ENCODE results near the gene TBC1D9. TPM values are rescaled to one million over a fixed set of nuclear protein-coding genes. Genes with fewer than 3 reads are reported as not detected.

Gene TBC1D9
- total and polyA plus RNA-seq, 10 of the 15 experiments (the other 5 are each of a cell fraction or from before 2014, with no cell fraction given) = 0.87 to 14.9 (median 7.1) TPM

- H3K4me3 ChIP-seq = no peak overlapping the region
- in situ Hi-C loops (cut with MboI) = no loop called here
- no TSS peak for BruUV-seq (replicated peaks)
- no peaks in the 10 kb centered on the region for H3K79me2 ChIP-seq (ENCODE audit: control insufficient read depth, insufficient read depth, low read length)
- CTCF ChIA-PET = interaction anchor here (0.8 to 1.3 kb wide), 2 partner anchors 223 to 268 kb away, joined by 3 to 7 read pairs; no protein-coding TSS in a partner anchor
- ATAC-seq = no peak
- no peaks in the 10 kb centered on the region for H3K27me3 ChIP-seq (replicated peaks in 1 of 2; ENCODE audit: control insufficient read depth in 2 of 2, insufficient read depth in 2 of 2, low read length in 1 of 2)
- 42% methylated on average over 2 of the region's 2 CpGs for WGBS (ENCODE audit: insufficient coverage, insufficient replicate concordance, low lambda C conversion rate, missing lambda C conversion rate)
- H3K4me1 ChIP-seq (ENCODE audit: control insufficient read depth, insufficient read depth, low read length) = no peaks in the 10 kb centered on the region
- no peaks in the 10 kb centered on the region for H3K9me3 ChIP-seq (replicated peaks; ENCODE audit: control insufficient read depth, insufficient read depth, low read length)
- no peak for FAIRE-seq
- no peak overlapping the region for H2AFZ ChIP-seq (ENCODE audit: control insufficient read depth, low read depth, low read length)
- H3K27ac ChIP-seq (ENCODE audit: control insufficient read depth, insufficient read depth) = no peak overlapping the region
- POLR2A ChIA-PET = no interaction called here
- RAD21 ChIA-PET (ENCODE audit: unreplicated experiment) = no interaction called here
- no peaks in the 10 kb centered on the region; a peak in 1 of 4 replicates for H3K36me3 ChIP-seq (ENCODE audit: control insufficient read depth in 2 of 2, insufficient read depth in 2 of 2, low read length in 1 of 2)
- SMC1A ChIA-PET (ENCODE audit: uncharacterized antibody, unreplicated experiment) = interaction anchor here (1.1 to 1.8 kb wide), 2 partner anchors 18 to 186 kb away, joined by 3 to 5 read pairs; no protein-coding TSS in a partner anchor
- intact Hi-C loops (cut with micrococcal nuclease; ENCODE audit: unreplicated experiment) = loop anchor here (5.0 kb wide), 1 partner anchor 224 kb away; no protein-coding TSS in a partner anchor
- H3K4me2 ChIP-seq (ENCODE audit: control insufficient read depth, insufficient read depth) = no peak overlapping the region
- H3K9ac ChIP-seq (ENCODE audit: control insufficient read depth, insufficient read depth, low read length) = no peak overlapping the region
- H4K20me1 ChIP-seq (ENCODE audit: control insufficient read depth, insufficient read depth) = no peaks in the 10 kb centered on the region
- no peak for TF ChIP-seq MEF2A (IDR thresholded peaks at IDR 0.05; ENCODE audit: insufficient read depth, low read depth, low read length)
- DNase-seq (ENCODE audit: low read depth, low spot score) = no peak
Measured at GRCh38 chr4:140628016-140628415, 128.2 kb downstream of the TBC1D9 start.

DNA sequence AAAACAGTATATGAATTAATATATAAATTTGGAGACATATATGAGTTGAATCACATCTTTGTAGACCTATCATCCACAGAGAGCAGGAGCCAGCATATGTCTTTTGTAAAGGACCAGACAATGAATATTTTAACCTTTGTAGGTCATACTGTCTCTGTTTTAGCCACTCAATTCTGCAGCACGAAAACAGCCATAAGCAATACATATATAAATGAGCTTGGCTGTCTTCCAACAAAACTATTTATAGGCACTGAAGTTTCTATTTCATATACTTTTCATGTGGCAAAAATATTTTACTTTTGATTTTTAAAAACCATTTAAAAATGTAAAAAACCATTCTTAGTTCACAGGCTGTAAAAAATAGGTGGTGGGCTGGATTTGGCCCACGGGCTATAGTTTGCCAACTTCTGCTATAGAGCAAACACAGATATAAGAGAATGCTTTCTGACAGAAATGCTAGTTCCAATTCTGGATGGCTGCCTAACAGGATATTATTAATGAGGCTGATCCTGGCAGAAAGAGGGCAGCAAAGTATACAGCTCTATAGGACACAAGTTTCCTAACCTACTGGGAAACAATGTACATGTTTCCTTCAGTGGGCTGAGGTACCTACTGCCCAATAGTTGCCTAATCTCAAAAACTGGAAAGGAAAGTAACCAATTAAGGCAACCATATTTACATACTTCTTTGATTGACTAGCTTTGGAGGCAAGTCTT, 129.4 kb downstream of the TBC1D9 start:
- no peak overlapping the region for H3K4me3 ChIP-seq
- H3K27me3 ChIP-seq (replicated peaks in 1 of 2; ENCODE audit: control insufficient read depth in 2 of 2, insufficient read depth in 2 of 2, low read length in 1 of 2) = no peaks in the 10 kb centered on the region
- ChIA-PET CTCF (interaction anchor here (1.0 to 1.1 kb wide), 3 partner anchors 225 to 266 kb away, joined by 3 read pairs; no protein-coding TSS in a partner anchor), RAD21 (ENCODE audit: unreplicated experiment) (no interaction called here), POLR2A (no interaction called here), SMC1A (ENCODE audit: uncharacterized antibody, unreplicated experiment) (interaction anchor here (1.2 kb wide), 1 partner anchor 224 kb away, joined by 4 read pairs; no protein-coding TSS in a partner anchor)
- no peaks in the 10 kb centered on the region for H4K20me1 ChIP-seq (ENCODE audit: control insufficient read depth, insufficient read depth)
- no peak overlapping the region for H3K4me2 ChIP-seq (ENCODE audit: control insufficient read depth, insufficient read depth)
- H3K36me3 ChIP-seq (ENCODE audit: control insufficient read depth in 2 of 2, insufficient read depth in 2 of 2, low read length in 1 of 2) = no peaks in the 10 kb centered on the region; a peak in 1 of 4 replicates
- no peak overlapping the region for H2AFZ ChIP-seq (ENCODE audit: control insufficient read depth, low read depth, low read length)
- H3K79me2 ChIP-seq (ENCODE audit: control insufficient read depth, insufficient read depth, low read length) = no peaks in the 10 kb centered on the region
- no peaks in the 10 kb centered on the region for H3K4me1 ChIP-seq (ENCODE audit: control insufficient read depth, insufficient read depth, low read length)
- H3K9me3 ChIP-seq (replicated peaks; ENCODE audit: control insufficient read depth, insufficient read depth, low read length) = no peaks in the 10 kb centered on the region
- intact Hi-C loops (cut with micrococcal nuclease; ENCODE audit: unreplicated experiment) = loop anchor here (5.0 kb wide), 1 partner anchor 225 kb away; no protein-coding TSS in a partner anchor
- no peak overlapping the region for H3K9ac ChIP-seq (ENCODE audit: control insufficient read depth, insufficient read depth, low read length)
- 0% methylated on average over 2 of the region's 2 CpGs for WGBS (ENCODE audit: insufficient coverage, insufficient replicate concordance, low lambda C conversion rate, missing lambda C conversion rate)
- FAIRE-seq (no peak), ATAC-seq (no peak; the same call in 2 of the 3 replicates), DNase-seq (ENCODE audit: low read depth, low spot score) (no peak)
- BruUV-seq (replicated peaks) = no TSS peak
- in situ Hi-C loops (cut with MboI) = no loop called here
- no peak overlapping the region for H3K27ac ChIP-seq (ENCODE audit: control insufficient read depth, insufficient read depth)
- TF ChIP-seq CREM (IDR thresholded peaks at IDR 0.05; ENCODE audit: low read depth) = no peak
- TF ChIP-seq HDAC6 (IDR thresholded peaks at IDR 0.05; ENCODE audit: unreplicated experiment) = no peak
- TF ChIP-seq NR2C2 (IDR thresholded peaks at IDR 0.05; ENCODE audit: borderline replicate concordance, control insufficient read depth, insufficient read length, low read depth) = no peak
- TF ChIP-seq, protein P1, sequence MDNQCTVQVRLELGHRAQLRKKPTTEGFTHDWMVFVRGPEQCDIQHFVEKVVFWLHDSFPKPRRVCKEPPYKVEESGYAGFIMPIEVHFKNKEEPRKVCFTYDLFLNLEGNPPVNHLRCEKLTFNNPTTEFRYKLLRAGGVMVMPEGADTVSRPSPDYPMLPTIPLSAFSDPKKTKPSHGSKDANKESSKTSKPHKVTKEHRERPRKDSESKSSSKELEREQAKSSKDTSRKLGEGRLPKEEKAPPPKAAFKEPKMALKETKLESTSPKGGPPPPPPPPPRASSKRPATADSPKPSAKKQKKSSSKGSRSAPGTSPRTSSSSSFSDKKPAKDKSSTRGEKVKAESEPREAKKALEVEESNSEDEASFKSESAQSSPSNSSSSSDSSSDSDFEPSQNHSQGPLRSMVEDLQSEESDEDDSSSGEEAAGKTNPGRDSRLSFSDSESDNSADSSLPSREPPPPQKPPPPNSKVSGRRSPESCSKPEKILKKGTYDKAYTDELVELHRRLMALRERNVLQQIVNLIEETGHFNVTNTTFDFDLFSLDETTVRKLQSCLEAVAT (IDR thresholded peaks at IDR 0.05) = no peak
- TF ChIP-seq EP300 (IDR thresholded peaks at IDR 0.05; ENCODE audit: borderline replicate concordance in 1 of 2, control insufficient read depth in 1 of 2, low read depth in 2 of 2, low read length in 2 of 2) = no peak
- no peak for TF ChIP-seq RCOR1 (conservative IDR thresholded peaks at IDR 0.05; ENCODE audit: low read depth, low read length)
- TF ChIP-seq TAF1 (IDR thresholded peaks at IDR 0.05; ENCODE audit: borderline replicate concordance, low read depth, low read length) = no peak
- peak; percentile 30; the same call in 1 of the 2 replicates for TF ChIP-seq RAD21 (IDR thresholded peaks at IDR 0.05; ENCODE audit: insufficient read depth, low read depth, low read length)
- TF ChIP-seq, protein P2, sequence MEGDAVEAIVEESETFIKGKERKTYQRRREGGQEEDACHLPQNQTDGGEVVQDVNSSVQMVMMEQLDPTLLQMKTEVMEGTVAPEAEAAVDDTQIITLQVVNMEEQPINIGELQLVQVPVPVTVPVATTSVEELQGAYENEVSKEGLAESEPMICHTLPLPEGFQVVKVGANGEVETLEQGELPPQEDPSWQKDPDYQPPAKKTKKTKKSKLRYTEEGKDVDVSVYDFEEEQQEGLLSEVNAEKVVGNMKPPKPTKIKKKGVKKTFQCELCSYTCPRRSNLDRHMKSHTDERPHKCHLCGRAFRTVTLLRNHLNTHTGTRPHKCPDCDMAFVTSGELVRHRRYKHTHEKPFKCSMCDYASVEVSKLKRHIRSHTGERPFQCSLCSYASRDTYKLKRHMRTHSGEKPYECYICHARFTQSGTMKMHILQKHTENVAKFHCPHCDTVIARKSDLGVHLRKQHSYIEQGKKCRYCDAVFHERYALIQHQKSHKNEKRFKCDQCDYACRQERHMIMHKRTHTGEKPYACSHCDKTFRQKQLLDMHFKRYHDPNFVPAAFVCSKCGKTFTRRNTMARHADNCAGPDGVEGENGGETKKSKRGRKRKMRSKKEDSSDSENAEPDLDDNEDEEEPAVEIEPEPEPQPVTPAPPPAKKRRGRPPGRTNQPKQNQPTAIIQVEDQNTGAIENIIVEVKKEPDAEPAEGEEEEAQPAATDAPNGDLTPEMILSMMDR (IDR thresholded peaks at IDR 0.05 in 2 of 3, conservative IDR thresholded peaks at IDR 0.05 in 1 of 3; ENCODE audit: control insufficient read depth in 2 of 3, extremely low read depth in 1 of 3, insufficient read depth in 1 of 3, low read depth in 3 of 3, low read length in 3 of 3) = peak in 2 of 3 experiments; percentile 3 to 40; a peak in 3 of 6 replicates
